ENCODE data around the gene CDH10.

Gene CDH10

GRCh38 chr5:24598956-24599355 is 45.8 kb downstream of the CDH10 start:
- no peak for DNase-seq (ENCODE audit: low spot score)

- DNase-seq (ENCODE audit: low spot score): no peak
These were observed 49.4 kb downstream of the CDH10 start for GRCh38 chr5:24595329-24595728.

- DNase-seq (ENCODE audit: low spot score): no peak
These were observed 53.4 kb downstream of the CDH10 start for GRCh38 chr5:24591426-24591825.

- DNase-seq (ENCODE audit: low spot score): no peak
These were observed 55.2 kb downstream of the CDH10 start for GRCh38 chr5:24589566-24589965.

- DNase-seq (ENCODE audit: low spot score): no peak
These were observed 59.0 kb downstream of the CDH10 start for GRCh38 chr5:24585751-24586150.

- no peak for DNase-seq (ENCODE audit: low spot score)
These were observed 73.5 kb downstream of the CDH10 start for GRCh38 chr5:24571302-24571701.

- DNase-seq (ENCODE audit: low spot score): no peak
These were observed 77.8 kb downstream of the CDH10 start for GRCh38 chr5:24566933-24567332.

- DNase-seq (ENCODE audit: low spot score): no peak
These were observed 89.5 kb downstream of the CDH10 start for GRCh38 chr5:24555229-24555628.

- no peak for DNase-seq (ENCODE audit: low spot score)
These were observed 97.6 kb downstream of the CDH10 start for GRCh38 chr5:24547132-24547531.

GRCh38 chr5:24539613-24540012 is 105.2 kb downstream of the CDH10 start:
- DNase-seq (ENCODE audit: low spot score): no peak

- DNase-seq (ENCODE audit: low spot score): no peak
These were observed 106.4 kb downstream of the CDH10 start for GRCh38 chr5:24538346-24538745.

- no peak for DNase-seq (ENCODE audit: low spot score)
These were observed 109.1 kb downstream of the CDH10 start for GRCh38 chr5:24535646-24536045.

- no peak for DNase-seq (ENCODE audit: low spot score)
These were observed 113.9 kb downstream of the CDH10 start for GRCh38 chr5:24530906-24531305.

GRCh38 chr5:24525414-24525813 is 119.4 kb downstream of the CDH10 start:
- no peak for DNase-seq (ENCODE audit: low spot score)

GRCh38 chr5:24512423-24512822 is 132.4 kb downstream of the CDH10 start:
- DNase-seq (ENCODE audit: low spot score): no peak

- no peak for DNase-seq (ENCODE audit: low spot score)
These were observed 134.2 kb downstream of the CDH10 start for GRCh38 chr5:24510523-24510988.

GRCh38 chr5:24509943-24510342 is 134.8 kb downstream of the CDH10 start:
- DNase-seq (ENCODE audit: low spot score): no peak

GRCh38 chr5:24505258-24505657 is 139.5 kb downstream of the CDH10 start:
- DNase-seq (ENCODE audit: low spot score): no peak

GRCh38 chr5:24497591-24498157 is 147.1 kb downstream of the CDH10 start:
- no peak for DNase-seq (ENCODE audit: low spot score)

- no peak for DNase-seq (ENCODE audit: low spot score)
These were observed 147.6 kb downstream of the CDH10 start for GRCh38 chr5:24497145-24497544.

GRCh38 chr5:24496268-24496667 is 148.5 kb downstream of the CDH10 start:
- DNase-seq (ENCODE audit: low spot score): no peak

- DNase-seq (ENCODE audit: low spot score): no peak
These were observed 152.5 kb downstream of the CDH10 start for GRCh38 chr5:24492229-24492628.

- DNase-seq (ENCODE audit: low spot score): no peak
These were observed 153.3 kb downstream of the CDH10 start for GRCh38 chr5:24491490-24491889.

- DNase-seq (ENCODE audit: low spot score): no peak
These were observed 157.2 kb downstream of the CDH10 start for GRCh38 chr5:24487368-24488229.

Data from HuH-7.5 (cell line).